PC-9 (cell line): Measurements from ENCODE around the gene DDR2. TPM values are rescaled to one million over a fixed set of nuclear protein-coding genes. Genes with fewer than 3 reads are reported as not detected.

Source experiments
- BruUV-seq: library from RNA; stranded (reverse); fragments of 400-500 nt; replicated peaks from 2 replicates; lab custom pipeline; 2021; lab: Mats Ljungman, UMichigan
- CTCF ChIA-PET: fragments of 300-600 bp; sonication (Branson Sonifier 250); formaldehyde crosslinking; loops from one replicate; lab custom pipeline; 2022; ENCODE audit warnings: antibody characterized with exemption; lab: Charles Lee
- POLR2A ChIA-PET: fragments of 300-600 bp; sonication (Branson Sonifier 250); formaldehyde crosslinking; loops from one replicate; lab custom pipeline; 2022; ENCODE audit warnings: antibody characterized with exemption; ENCODE audit not compliant: unreplicated experiment; lab: Charles Lee
- DNase-seq, 2 experiments: peaks; one replicate each; pipeline versions ENCODE4 v3.0.0 to v3.0.0-alpha.2; 2015 to 2022; ENCODE audit warnings: mixed read lengths in 1 of 2
- H2AFZ ChIP-seq: fragments of 200-600 bp; sonication (generic); 2 replicates; pipeline ENCODE4 v1.8.1; 2017; ENCODE audit warnings: antibody characterized with exemption
- H3F3A ChIP-seq: fragments of 200-600 bp; sonication (generic); 2 replicates; pipeline ENCODE4 v1.8.1; 2017; ENCODE audit warnings: antibody characterized with exemption, mild to moderate bottlenecking, low read depth; ENCODE audit not compliant: insufficient read depth
- H3K27ac ChIP-seq: fragments of 200-600 bp; sonication (generic); 2 replicates; pipeline ENCODE4 v1.6.1; 2016; ENCODE audit warnings: mixed run types
- H3K27me3 ChIP-seq: fragments of 200-600 bp; sonication (generic); 2 replicates; pipeline ENCODE4 v1.6.1; 2016; ENCODE audit warnings: low read depth, mixed run types; ENCODE audit not compliant: insufficient read depth
- H3K36me3 ChIP-seq: fragments of 200-600 bp; sonication (generic); 2 replicates; pipeline ENCODE4 v1.6.1; 2016; ENCODE audit warnings: low read depth, mixed run types
- H3K4me1 ChIP-seq: fragments of 200-600 bp; sonication (generic); replicated peaks from 2 replicates; pipeline ENCODE4 v1.6.1; 2016; ENCODE audit warnings: mixed run types; ENCODE audit not compliant: insufficient read depth
- H3K4me2 ChIP-seq: fragments of 200-600 bp; sonication (generic); 2 replicates; pipeline ENCODE4 v1.6.1; 2017; ENCODE audit warnings: mixed run types
- H3K4me3 ChIP-seq: fragments of 200-600 bp; sonication (generic); 2 replicates; pipeline ENCODE4 v1.6.1; 2016; ENCODE audit warnings: mixed run types
- H3K79me2 ChIP-seq: fragments of 200-600 bp; sonication (generic); 2 replicates; pipeline ENCODE4 v1.6.1; 2017; ENCODE audit warnings: low read depth, mixed run types
- H3K9me2 ChIP-seq: fragments of 200-600 bp; sonication (generic); 2 replicates; pipeline ENCODE4 v1.8.1; 2017; ENCODE audit warnings: mild to moderate bottlenecking; ENCODE audit not compliant: insufficient read depth
- H3K9me3 ChIP-seq: fragments of 200-600 bp; sonication (generic); 2 replicates; pipeline ENCODE4 v1.8.1; 2016; ENCODE audit warnings: low read depth; ENCODE audit not compliant: insufficient read depth
- H4K20me1 ChIP-seq: fragments of 200-600 bp; sonication (generic); 2 replicates; pipeline ENCODE4 v1.8.1; 2017; ENCODE audit not compliant: insufficient read depth
- EZH2 ChIP-seq: fragments of 200-600 bp; sonication (generic); IDR thresholded peaks from 2 replicates; pipeline ENCODE4 v1.8.0; 2017; ENCODE audit warnings: antibody characterized with exemption, low read depth
- intact Hi-C: fragments of 100-400 bp; cut with micrococcal nuclease; formaldehyde crosslinking; loops from one replicate; pipeline ENCODE4 v1.10.0; 2022; ENCODE audit not compliant: unreplicated experiment
- total RNA-seq: library from RNA; stranded (reverse); gene quantifications from 2 replicates; pipeline ENCODE4 v1.2.3, GENCODE V29; 2021
- TF ChIP-seq, protein P1 (sequence below): fragments of 200-600 bp; sonication (generic); conservative IDR thresholded peaks from 2 replicates; pipeline ENCODE4 v1.6.1; 2017; ENCODE audit warnings: mixed run types, antibody characterized with exemption, mild to moderate bottlenecking, moderate library complexity

The DDR2 gene
- total RNA-seq, 1 experiment from 2014 or later: 0.35 TPM

DNA sequence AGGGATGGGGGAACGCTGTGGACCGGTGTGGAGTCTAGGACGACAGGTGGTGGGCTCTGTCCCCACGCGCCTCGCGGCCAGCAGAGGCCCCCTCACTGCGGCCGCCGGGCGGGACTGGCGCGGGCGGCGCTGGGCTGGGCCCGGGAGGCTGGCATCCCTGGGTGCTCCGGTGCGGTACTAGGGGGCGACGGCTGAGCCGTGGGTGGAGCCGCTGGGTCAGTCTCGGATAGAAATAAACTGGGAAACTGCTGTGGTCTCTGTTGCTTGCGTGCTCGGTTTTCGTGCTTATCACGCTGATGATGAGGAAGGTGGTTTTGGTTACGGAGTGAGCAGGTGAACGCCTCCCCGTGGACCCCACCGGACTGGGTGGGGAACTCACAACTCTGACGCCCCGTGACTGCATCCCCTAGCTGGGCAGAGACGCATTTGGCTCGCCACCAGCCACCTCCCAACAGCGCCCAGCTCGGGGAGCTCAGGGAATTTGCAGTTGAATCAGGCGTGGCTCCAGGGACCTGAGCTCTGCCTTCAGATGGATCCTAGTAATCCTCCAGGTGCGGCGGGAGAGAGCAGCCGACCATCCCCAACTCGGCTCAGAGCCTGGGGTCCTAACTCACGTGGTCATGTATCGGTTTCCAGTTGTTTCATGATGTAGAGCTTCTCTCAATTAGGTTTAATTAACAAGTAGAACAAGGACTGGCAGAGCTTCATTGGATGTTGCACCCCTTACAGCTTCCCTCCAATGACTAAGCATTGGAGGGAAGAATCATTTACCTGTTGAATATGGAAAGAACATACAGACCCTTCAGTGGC is 190.3 kb downstream of the DDR2 start:
- Histone ChIP-seq H4K20me1 (no peaks in the 10 kb centered on the region), H3F3A (no peaks in the 10 kb centered on the region), H2AFZ (peak overlapping the region; percentile 90), H3K9me3 (no peaks in the 10 kb centered on the region), H3K4me3 (peak overlapping the region; percentile 60), H3K9me2 (no peaks in the 10 kb centered on the region; the same call in 1 of the 2 replicates), H3K4me1 (peaks cover 16% of the 10 kb centered on the region), H3K79me2 (no peaks in the 10 kb centered on the region), H3K27ac (no peak overlapping the region), H3K27me3 (no peaks in the 10 kb centered on the region), H3K4me2 (peak overlapping the region; percentile 85), H3K36me3 (no peaks in the 10 kb centered on the region)
- DNase-seq: peak in 1 of 2 experiments; percentile 25
- intact Hi-C loops: no loop called here
- POLR2A ChIA-PET: interaction anchor here (0.6 kb wide), 1 partner anchor 63 kb away, joined by 6 read pairs; no protein-coding TSS in a partner anchor
- TF ChIP-seq, protein P1, sequence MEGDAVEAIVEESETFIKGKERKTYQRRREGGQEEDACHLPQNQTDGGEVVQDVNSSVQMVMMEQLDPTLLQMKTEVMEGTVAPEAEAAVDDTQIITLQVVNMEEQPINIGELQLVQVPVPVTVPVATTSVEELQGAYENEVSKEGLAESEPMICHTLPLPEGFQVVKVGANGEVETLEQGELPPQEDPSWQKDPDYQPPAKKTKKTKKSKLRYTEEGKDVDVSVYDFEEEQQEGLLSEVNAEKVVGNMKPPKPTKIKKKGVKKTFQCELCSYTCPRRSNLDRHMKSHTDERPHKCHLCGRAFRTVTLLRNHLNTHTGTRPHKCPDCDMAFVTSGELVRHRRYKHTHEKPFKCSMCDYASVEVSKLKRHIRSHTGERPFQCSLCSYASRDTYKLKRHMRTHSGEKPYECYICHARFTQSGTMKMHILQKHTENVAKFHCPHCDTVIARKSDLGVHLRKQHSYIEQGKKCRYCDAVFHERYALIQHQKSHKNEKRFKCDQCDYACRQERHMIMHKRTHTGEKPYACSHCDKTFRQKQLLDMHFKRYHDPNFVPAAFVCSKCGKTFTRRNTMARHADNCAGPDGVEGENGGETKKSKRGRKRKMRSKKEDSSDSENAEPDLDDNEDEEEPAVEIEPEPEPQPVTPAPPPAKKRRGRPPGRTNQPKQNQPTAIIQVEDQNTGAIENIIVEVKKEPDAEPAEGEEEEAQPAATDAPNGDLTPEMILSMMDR: no peak
- TF ChIP-seq EZH2: no peak
- no TSS peak for BruUV-seq
- CTCF ChIA-PET: no interaction called here

DNA sequence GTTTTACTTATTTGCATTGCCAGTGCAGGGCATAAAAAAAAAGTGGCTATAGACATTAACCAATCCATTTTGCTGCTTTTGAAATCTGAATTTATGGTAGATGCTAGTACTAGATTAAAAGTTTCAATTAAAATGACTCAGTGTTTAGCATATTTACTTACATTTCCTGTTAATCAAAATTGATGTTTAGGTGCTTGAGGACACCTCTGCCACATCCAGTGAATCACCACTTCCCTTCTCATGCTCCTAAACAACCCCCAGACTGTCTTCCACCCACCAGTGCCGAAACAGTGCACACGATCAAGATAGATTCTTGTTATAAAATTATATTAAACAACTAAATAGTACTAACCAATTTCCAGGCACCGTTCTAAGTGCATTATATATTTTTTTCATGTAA is 191.0 kb downstream of the DDR2 start:
- peaks cover 16% of the 10 kb centered on the region for H3K4me1 ChIP-seq
- no peaks in the 10 kb centered on the region for H3K79me2 ChIP-seq
- no peak overlapping the region for H3K27ac ChIP-seq
- H3K4me2 ChIP-seq: peak overlapping the region; percentile 85
- intact Hi-C loops: no loop called here
- H3F3A ChIP-seq: no peaks in the 10 kb centered on the region
- TF ChIP-seq, protein P1: no peak
- no peak for TF ChIP-seq EZH2
- H3K36me3 ChIP-seq: no peaks in the 10 kb centered on the region
- no peaks in the 10 kb centered on the region for H3K9me2 ChIP-seq
- ChIA-PET POLR2A (interaction anchor here (0.7 kb wide), 1 partner anchor 651 kb away, joined by 3 read pairs; no protein-coding TSS in a partner anchor), CTCF (no interaction called here)
- H4K20me1 ChIP-seq: no peaks in the 10 kb centered on the region
- no peaks in the 10 kb centered on the region for H3K27me3 ChIP-seq
- H3K4me3 ChIP-seq: no peak overlapping the region
- DNase-seq: no peak
- no TSS peak for BruUV-seq
- no peaks in the 10 kb centered on the region for H3K9me3 ChIP-seq
- H2AFZ ChIP-seq: no peak overlapping the region

DNA sequence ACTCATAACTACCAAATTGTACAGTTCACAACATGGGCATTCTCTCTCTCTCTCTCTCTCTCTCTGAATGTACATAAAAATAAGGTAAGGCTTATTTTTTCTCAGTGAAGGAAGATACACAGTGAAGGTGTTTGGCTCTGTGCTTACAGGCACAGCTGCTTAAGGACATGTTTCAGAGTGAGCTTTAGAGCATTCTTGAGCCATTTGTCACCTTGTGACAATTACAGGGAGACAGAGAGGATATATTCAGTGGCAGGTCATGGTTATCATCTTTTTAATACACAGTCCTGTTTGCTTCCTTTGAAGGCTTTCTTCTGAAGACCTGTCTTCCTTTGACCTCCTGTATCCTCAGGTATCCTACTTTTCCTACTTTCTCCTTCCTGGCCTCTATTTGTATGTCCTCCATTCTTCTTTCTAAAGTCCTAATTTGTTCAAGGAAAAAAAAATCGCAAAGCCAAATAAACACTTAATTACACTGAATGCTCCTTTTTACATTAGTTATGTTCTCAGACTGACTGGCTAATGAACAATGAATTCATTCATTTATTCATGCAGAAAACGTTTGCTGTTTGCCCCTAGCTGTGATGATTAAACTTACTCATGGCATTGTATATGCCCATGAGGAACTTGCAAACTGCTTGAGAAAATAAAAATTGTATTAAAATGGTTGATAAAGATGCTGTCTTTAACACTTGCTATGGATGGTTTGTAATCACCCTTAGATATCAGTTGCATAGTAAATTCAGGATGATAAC is 191.7 kb downstream of the DDR2 start:
- Histone ChIP-seq H3K4me2 (0 out of 2 replicates have a peak overlapping the region, but pooled peaks have one; percentile 4), H3K27me3 (no peaks in the 10 kb centered on the region)
- BruUV-seq: no TSS peak

More for the DNA sequence above, 191.7 kb downstream of the DDR2 start:
- intact Hi-C loops: no loop called here
- Histone ChIP-seq H3K9me2 (no peaks in the 10 kb centered on the region), H3K27ac (no peak overlapping the region), H3F3A (no peaks in the 10 kb centered on the region), H2AFZ (no peak overlapping the region), H3K4me1 (peaks cover 16% of the 10 kb centered on the region), H3K36me3 (no peaks in the 10 kb centered on the region), H3K79me2 (no peaks in the 10 kb centered on the region), H3K4me3 (no peak overlapping the region), H3K9me3 (no peaks in the 10 kb centered on the region), H4K20me1 (no peaks in the 10 kb centered on the region)
- TF ChIP-seq, protein P1: no peak
- TF ChIP-seq EZH2: no peak
- no peak for DNase-seq
- ChIA-PET CTCF (no interaction called here), POLR2A (interaction anchor here (0.7 kb wide), 1 partner anchor 652 kb away, joined by 3 read pairs; no protein-coding TSS in a partner anchor)
